NB4 (cell line): Measurements from ENCODE around the gene ICOS.
"Not testable (repeated sequence)": the region's sequence is repeated elsewhere in the genome, so short reads cannot be mapped to it uniquely, and the experiment has no call there.

ENCODE experiments used
- CTCF ChIP-seq: IDR thresholded peaks from one replicate; pipeline ENCODE4 v1.5.1; 2012; ENCODE audit warnings: low read depth, low read length
- MYC ChIP-seq: IDR thresholded peaks from 2 replicates; pipeline ENCODE4 v1.6.1; 2011; ENCODE audit warnings: low read depth, low read length
- POLR2A ChIP-seq: IDR thresholded peaks from 2 replicates; pipeline ENCODE4 v1.6.1; 2011; ENCODE audit warnings: mild to moderate bottlenecking; ENCODE audit not compliant: insufficient read length; ENCODE audit errors: extremely low read depth

GRCh38 chr2:203965190-203965589 lies 28.6 kb downstream of the ICOS start:
- TF ChIP-seq CTCF, POLR2A, MYC: not testable (repeated sequence)
